Thyroid gland (tissue), 4 donors: ENCODE measurements around the gene ARHGEF10L.
"Not testable (repeated sequence)": the region's sequence is repeated elsewhere in the genome, so short reads cannot be mapped to it uniquely, and the experiment has no call there.

Experiments used
- CTCF ChIP-seq, 6 experiments: fragments of 200-600 bp in 3 of 6; fragments of 450-650 bp in 3 of 6; sonication (generic) in 3 of 6; IDR thresholded peaks; one replicate each; pipeline ENCODE4 v1.5.1; 2016 to 2019; ENCODE audit warnings: antibody characterized with exemption in 6 of 6, mild to moderate bottlenecking in 2 of 6, inconsistent platforms in 1 of 6, moderate library complexity in 1 of 6
- POLR2A ChIP-seq, 2 donors: fragments of 450-650 bp; IDR thresholded peaks; one replicate each; pipeline ENCODE4 v1.6.1; 2017; ENCODE audit warnings: antibody characterized with exemption in 2 of 2, mild to moderate bottlenecking in 2 of 2, moderate library complexity in 1 of 2

- not testable (repeated sequence) for TF ChIP-seq CTCF, POLR2A (IDR thresholded peaks at IDR 0.05)
Observed at GRCh38 chr1:17746281-17746680, 206.8 kb downstream of the ARHGEF10L start.
